SK-N-SH (cell line): Measurements from ENCODE around the gene SLC66A1. TPM values are rescaled to one million over a fixed set of nuclear protein-coding genes. Genes with fewer than 3 reads are reported as not detected.

Experiments
- CTCF ChIA-PET: fragments of 300-600, 350-600 bp; formaldehyde crosslinking; extraction: SDS; loops from one replicate; lab custom pipeline; 2021; lab: Yijun Ruan, JAX
- POLR2A ChIA-PET: fragments of 350-600 bp; sonication (Branson Sonifier 250); formaldehyde crosslinking; extraction: SDS; loops from one replicate; lab custom pipeline; 2020; ENCODE audit warnings: antibody characterized with exemption, inconsistent platforms; lab: Yijun Ruan, JAX
- DNase-seq: peaks from one replicate; pipeline ENCODE4 v3.0.0; 2012
- H2AFZ ChIP-seq: fragments of 200-600 bp; sonication (generic); 2 replicates; pipeline ENCODE4 v1.8.1; 2016; ENCODE audit warnings: antibody characterized with exemption, mild to moderate bottlenecking, low read depth
- H3F3A ChIP-seq: fragments of 200-600 bp; sonication (generic); replicated peaks from 2 replicates; pipeline ENCODE3; 2016; ENCODE audit warnings: antibody characterized with exemption, mild to moderate bottlenecking; ENCODE audit not compliant: insufficient read depth
- H3K27ac ChIP-seq, 2 experiments: fragments of 200-500 bp in 1 of 2; fragments of 200-600 bp in 1 of 2; sonication (Bioruptor generic) in 1 of 2; sonication (generic), shearing (Covaris generic) in 1 of 2; 2 replicates each; pipeline versions ENCODE4 v1.5.1 to v1.6.1; 2014 to 2016; ENCODE audit warnings: low read depth in 2 of 2, inconsistent platforms in 1 of 2, low read length in 1 of 2, mild to moderate bottlenecking in 1 of 2, mixed read lengths in 1 of 2
- H3K27me3 ChIP-seq: fragments of 200-600 bp; sonication (generic), shearing (Covaris generic); 2 replicates; pipeline ENCODE4 v1.6.1; 2016; ENCODE audit warnings: mixed run types; ENCODE audit not compliant: insufficient read depth
- H3K36me3 ChIP-seq, 2 experiments: fragments of 200-500 bp in 1 of 2; fragments of 200-600 bp in 1 of 2; sonication (Bioruptor generic) in 1 of 2; sonication (generic) in 1 of 2; replicated peaks in 1 of 2; 2 replicates each; pipeline versions ENCODE3 to v1.5.1; 2014 to 2016; ENCODE audit warnings: low read length in 1 of 2, mild to moderate bottlenecking in 1 of 2; ENCODE audit not compliant: insufficient read depth in 2 of 2, control insufficient read depth in 1 of 2
- H3K4me1 ChIP-seq, 2 experiments: fragments of 200-500 bp in 1 of 2; fragments of 200-600 bp in 1 of 2; sonication (Bioruptor generic) in 1 of 2; sonication (generic), shearing (Covaris generic) in 1 of 2; 2 replicates each; pipeline versions ENCODE4 v1.5.1 to v1.6.1; 2014 to 2016; ENCODE audit warnings: low read depth in 1 of 2, low read length in 1 of 2, mixed run types in 1 of 2; ENCODE audit not compliant: insufficient read depth in 2 of 2, control insufficient read depth in 1 of 2
- H3K4me2 ChIP-seq: fragments of 200-600 bp; sonication (generic), shearing (Covaris generic); 2 replicates; pipeline ENCODE4 v1.6.1; 2017; ENCODE audit warnings: mixed run types
- H3K4me3 ChIP-seq, 2 experiments: fragments of 200-500 bp in 1 of 2; fragments of 200-600 bp in 1 of 2; sonication (Bioruptor generic) in 1 of 2; sonication (generic), shearing (Covaris generic) in 1 of 2; 2 replicates each; pipeline versions ENCODE4 v1.5.1 to v1.8.1; 2014 to 2016; ENCODE audit warnings: low read depth in 2 of 2, inconsistent platforms in 1 of 2, low read length in 1 of 2, mild to moderate bottlenecking in 1 of 2, mixed read lengths in 1 of 2, moderate library complexity in 1 of 2
- H3K79me2 ChIP-seq: fragments of 200-600 bp; sonication (generic); 2 replicates; pipeline ENCODE4 v1.8.1; 2017; ENCODE audit warnings: mild to moderate bottlenecking; ENCODE audit not compliant: insufficient read depth
- H3K9ac ChIP-seq: fragments of 200-600 bp; sonication (generic); 2 replicates; pipeline ENCODE4 v1.6.1; 2017; ENCODE audit warnings: mixed run types
- H3K9me2 ChIP-seq: fragments of 200-600 bp; sonication (generic); 2 replicates; pipeline ENCODE4 v1.6.1; 2017; ENCODE audit warnings: mixed run types
- H3K9me3 ChIP-seq: fragments of 200-600 bp; sonication (generic); 2 replicates; pipeline ENCODE4 v1.6.1; 2017; ENCODE audit warnings: mixed run types, mild to moderate bottlenecking, moderate library complexity
- H4K20me1 ChIP-seq: fragments of 200-600 bp; sonication (generic); 2 replicates; pipeline ENCODE4 v1.6.1; 2017; ENCODE audit warnings: mild to moderate bottlenecking, mixed run types; ENCODE audit not compliant: insufficient read depth
- EP300 ChIP-seq, 2 experiments: IDR thresholded peaks; 2 replicates each; pipeline versions ENCODE4 v1.4.0 to v1.6.1; 2012; ENCODE audit warnings: borderline replicate concordance in 1 of 2, low read depth in 1 of 2, low read length in 1 of 2
- FOXJ3 ChIP-seq: sonication (generic); formaldehyde crosslinking; IDR thresholded peaks from 2 replicates; pipeline ENCODE4 v1.5.1; 2020; ENCODE audit warnings: mild to moderate bottlenecking, missing genetic modification reagents
- GATA2 ChIP-seq: sonication (generic); formaldehyde crosslinking; IDR thresholded peaks from 2 replicates; pipeline ENCODE4 v1.5.0; 2020; ENCODE audit warnings: mild to moderate bottlenecking, missing genetic modification reagents
- JUND ChIP-seq: IDR thresholded peaks from 2 replicates; pipeline ENCODE4 v1.4.0; 2012
- MEF2A ChIP-seq: IDR thresholded peaks from 2 replicates; pipeline ENCODE4 v1.4.0; 2012; ENCODE audit warnings: low read depth, borderline replicate concordance
- MXI1 ChIP-seq: IDR thresholded peaks from 2 replicates; pipeline ENCODE4 v1.6.1; 2012; ENCODE audit warnings: mild to moderate bottlenecking, low read depth, low read length, improper control_type of control experiment
- PBX3 ChIP-seq: IDR thresholded peaks from 2 replicates; pipeline ENCODE4; 2012
- RAD21 ChIP-seq: IDR thresholded peaks from 2 replicates; pipeline ENCODE4 v1.6.1; 2012; ENCODE audit warnings: mild to moderate bottlenecking, low read length
- RCOR1 ChIP-seq: fragments of 150-350 bp; IDR thresholded peaks from 2 replicates; pipeline ENCODE4 v1.6.1; 2017; ENCODE audit warnings: antibody characterized with exemption, low read length
- REST ChIP-seq: IDR thresholded peaks from 2 replicates; pipeline ENCODE4 v1.6.1; 2012; ENCODE audit warnings: mild to moderate bottlenecking, low read depth, low read length, moderate library complexity
- WGBS: methylation state at CpG from one replicate; pipeline ENCODE4 v1.1.6; 2017; ENCODE audit warnings: low lambda C conversion rate; 5-methylcytosine and 5-hydroxymethylcytosine counted together
- polyA plus RNA-seq, 3 experiments: library from polyadenylated mRNA; depleted of rRNA; stranded (reverse); fragments of >200 nt; gene quantifications; 2 replicates each; pipeline ENCODE4 v1.2.3, GENCODE V29; 2012
- TF ChIP-seq, protein P1 (sequence below): IDR thresholded peaks from 2 replicates; pipeline ENCODE4 v1.4.0; 2012; ENCODE audit warnings: low read depth
- TF ChIP-seq, protein P2 (sequence below): IDR thresholded peaks from 2 replicates; pipeline ENCODE4 v1.4.0; 2012; ENCODE audit warnings: low read depth, borderline replicate concordance

Gene SLC66A1
- polyA plus RNA-seq, 1 of the 3 experiments (the other 2 are of a cell fraction), result 16.9 TPM

- no peaks in the 10 kb centered on the region for H3F3A ChIP-seq
- H3K9me3 ChIP-seq, result no peaks in the 10 kb centered on the region
- peaks cover 0 to 4% of the 10 kb centered on the region in 2 experiments for H3K36me3 ChIP-seq
- CTCF ChIA-PET, result interaction anchor here (2.0 to 3.3 kb wide), 3 partner anchors 12 to 332 kb away, joined by 7 to 13 read pairs (median 10); no protein-coding TSS in a partner anchor
- 95% methylated on average over 11 of the region's 13 CpGs for WGBS
- H3K27ac ChIP-seq, result no peak overlapping the region
- H4K20me1 ChIP-seq, result no peaks in the 10 kb centered on the region
- POLR2A ChIA-PET, result no interaction called here
- no peak overlapping the region for H2AFZ ChIP-seq
- H3K4me3 ChIP-seq, result no peak overlapping the region
- no peaks in the 10 kb centered on the region for H3K27me3 ChIP-seq
- no peak overlapping the region for H3K9ac ChIP-seq
- no peaks in the 10 kb centered on the region for H3K79me2 ChIP-seq
- peaks cover 0 to 4% of the 10 kb centered on the region in 2 experiments; a peak in 1 of 4 replicates for H3K4me1 ChIP-seq
- no peaks in the 10 kb centered on the region for H3K9me2 ChIP-seq
- TF ChIP-seq JUND, result no peak
- TF ChIP-seq, all 33 proteins: peak for 0
- H3K4me2 ChIP-seq, result no peak overlapping the region
- no peak for DNase-seq
These were observed 17.1 kb downstream of the SLC66A1 start for GRCh38 chr1:19329188-19329587.

DNA sequence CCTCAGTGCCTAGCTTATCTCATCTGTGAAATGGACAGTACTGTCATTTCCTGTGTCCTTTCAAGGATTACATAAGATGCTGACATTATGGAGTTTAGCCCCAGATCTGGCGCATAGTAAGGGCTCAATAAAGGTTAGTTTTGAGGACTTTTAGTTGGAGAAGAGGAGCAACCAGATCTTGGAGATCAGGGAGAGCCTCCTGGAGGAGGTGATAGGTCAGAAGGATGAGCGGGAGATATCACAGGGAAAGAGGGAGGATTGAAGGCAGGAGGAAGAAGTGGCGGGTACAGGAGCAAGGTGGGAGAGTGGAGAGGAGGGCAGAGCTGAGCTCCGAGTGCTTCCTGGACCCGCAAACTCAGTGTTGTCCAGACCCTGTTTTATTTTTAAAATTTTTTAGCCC, 17.5 kb downstream of the SLC66A1 start:
- peaks cover 0 to 4% of the 10 kb centered on the region in 2 experiments; a peak in 1 of 4 replicates for H3K4me1 ChIP-seq
- H4K20me1 ChIP-seq, result no peaks in the 10 kb centered on the region
- no peak overlapping the region for H3K4me3 ChIP-seq
- no peaks in the 10 kb centered on the region for H3K9me2 ChIP-seq
- H3K9ac ChIP-seq, result no peak overlapping the region
- no peak overlapping the region for H3K27ac ChIP-seq
- TF ChIP-seq, protein P1, sequence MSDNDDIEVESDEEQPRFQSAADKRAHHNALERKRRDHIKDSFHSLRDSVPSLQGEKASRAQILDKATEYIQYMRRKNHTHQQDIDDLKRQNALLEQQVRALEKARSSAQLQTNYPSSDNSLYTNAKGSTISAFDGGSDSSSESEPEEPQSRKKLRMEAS, result no peak
- TF ChIP-seq FOXJ3 (CRISPR knock-in tag) (no peak), EP300 (IDR thresholded peaks at IDR 0.05; ENCODE audit: borderline replicate concordance in 1 of 2, low read depth in 1 of 2, low read length in 1 of 2) (no peak), GATA2 (CRISPR knock-in tag) (no peak), RAD21 (no peak), JUND (no peak), RCOR1 (no peak), PBX3 (no peak), REST (no peak), MXI1 (no peak), MEF2A (no peak)
- TF ChIP-seq, protein P2, sequence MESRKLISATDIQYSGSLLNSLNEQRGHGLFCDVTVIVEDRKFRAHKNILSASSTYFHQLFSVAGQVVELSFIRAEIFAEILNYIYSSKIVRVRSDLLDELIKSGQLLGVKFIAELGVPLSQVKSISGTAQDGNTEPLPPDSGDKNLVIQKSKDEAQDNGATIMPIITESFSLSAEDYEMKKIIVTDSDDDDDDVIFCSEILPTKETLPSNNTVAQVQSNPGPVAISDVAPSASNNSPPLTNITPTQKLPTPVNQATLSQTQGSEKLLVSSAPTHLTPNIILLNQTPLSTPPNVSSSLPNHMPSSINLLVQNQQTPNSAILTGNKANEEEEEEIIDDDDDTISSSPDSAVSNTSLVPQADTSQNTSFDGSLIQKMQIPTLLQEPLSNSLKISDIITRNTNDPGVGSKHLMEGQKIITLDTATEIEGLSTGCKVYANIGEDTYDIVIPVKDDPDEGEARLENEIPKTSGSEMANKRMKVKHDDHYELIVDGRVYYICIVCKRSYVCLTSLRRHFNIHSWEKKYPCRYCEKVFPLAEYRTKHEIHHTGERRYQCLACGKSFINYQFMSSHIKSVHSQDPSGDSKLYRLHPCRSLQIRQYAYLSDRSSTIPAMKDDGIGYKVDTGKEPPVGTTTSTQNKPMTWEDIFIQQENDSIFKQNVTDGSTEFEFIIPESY, result no peak
- WGBS, result 93% methylated on average over 5 of the region's 5 CpGs
- H3K36me3 ChIP-seq, result peaks cover 0 to 4% of the 10 kb centered on the region in 2 experiments
- POLR2A ChIA-PET, result no interaction called here
- no peaks in the 10 kb centered on the region for H3K79me2 ChIP-seq
- H2AFZ ChIP-seq, result no peak overlapping the region
- CTCF ChIA-PET, result interaction anchor here (0.7 to 3.3 kb wide), 4 partner anchors 12 to 331 kb away, joined by 4 to 14 read pairs (median 12); no protein-coding TSS in a partner anchor
- H3K4me2 ChIP-seq, result no peak overlapping the region
- H3F3A ChIP-seq, result no peaks in the 10 kb centered on the region
- DNase-seq, result no peak
- H3K9me3 ChIP-seq, result no peaks in the 10 kb centered on the region
- no peaks in the 10 kb centered on the region for H3K27me3 ChIP-seq
